ENCODE data around the gene KRTAP10-10.
"Not testable (repeated sequence)": the region's sequence is repeated elsewhere in the genome, so short reads cannot be mapped to it uniquely, and the experiment has no call there.

Gene KRTAP10-10

GRCh38 chr21:44603109-44603875, 33.9 kb upstream of the KRTAP10-10 start:
- DNase-seq: no peak

- DNase-seq: no peak
Measured at GRCh38 chr21:44603911-44604310, 33.2 kb upstream of the KRTAP10-10 start.

GRCh38 chr21:44606495-44606894, 30.7 kb upstream of the KRTAP10-10 start:
- DNase-seq: no peak

- no peak for DNase-seq
Measured at GRCh38 chr21:44609193-44609592, 28.0 kb upstream of the KRTAP10-10 start.

- not testable (repeated sequence) for DNase-seq
Measured at GRCh38 chr21:44610157-44610843, 26.9 kb upstream of the KRTAP10-10 start.

DNA sequence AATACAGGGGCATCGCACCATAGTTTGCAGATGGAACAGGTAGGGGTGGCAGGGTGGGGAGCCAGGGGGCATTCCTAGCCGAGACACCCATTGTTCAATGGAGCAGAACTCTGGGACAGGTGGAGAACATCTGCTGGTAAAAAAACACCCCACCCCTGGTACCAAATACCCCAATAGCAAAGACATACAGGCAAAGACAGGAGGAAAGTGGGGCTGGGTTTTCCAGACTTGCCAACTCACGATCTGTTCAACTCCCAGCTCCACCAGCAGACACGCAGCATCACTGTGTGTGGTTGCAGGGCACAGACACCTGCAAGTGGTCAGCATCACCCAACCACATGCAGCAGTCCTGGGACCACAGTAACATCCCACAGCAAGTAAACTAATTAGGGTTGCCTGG, 25.6 kb upstream of the KRTAP10-10 start:
- no peak for DNase-seq

DNA sequence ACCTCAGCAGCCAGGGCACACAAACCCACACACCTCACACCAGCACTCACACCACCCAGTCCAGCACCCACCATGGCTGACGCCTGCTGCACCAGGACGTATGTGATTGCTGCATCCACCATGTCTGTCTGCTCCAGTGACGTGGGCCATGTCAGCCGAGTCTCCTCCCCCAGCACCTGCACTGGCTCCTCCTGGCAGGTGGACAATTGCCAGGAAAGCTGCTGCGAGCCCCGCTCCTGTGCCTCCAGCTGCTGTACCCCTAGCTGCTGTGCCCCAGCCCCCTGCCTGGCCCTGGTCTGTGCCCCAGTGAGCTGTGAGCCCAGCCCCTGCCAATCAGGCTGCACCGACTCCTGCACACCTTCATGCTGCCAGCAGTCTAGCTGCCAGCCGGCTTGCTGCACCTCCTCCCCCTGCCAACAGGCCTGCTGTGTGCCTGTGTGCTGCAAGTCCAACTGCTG, 25.1 kb upstream of the KRTAP10-10 start, which contains the start of gene KRTAP10-8:
Gene KRTAP10-8 (plus strand): TSS at position 51 of the 458 bp plus-strand sequence. CDS start 22 bp downstream, at position 73.
- no peak for DNase-seq

- DNase-seq: no peak
Measured at GRCh38 chr21:44612669-44613229, 24.4 kb upstream of the KRTAP10-10 start.

GRCh38 chr21:44613386-44614155, 23.6 kb upstream of the KRTAP10-10 start:
- no peak for DNase-seq

GRCh38 chr21:44614161-44614631, 23.0 kb upstream of the KRTAP10-10 start:
- no peak for DNase-seq

DNA sequence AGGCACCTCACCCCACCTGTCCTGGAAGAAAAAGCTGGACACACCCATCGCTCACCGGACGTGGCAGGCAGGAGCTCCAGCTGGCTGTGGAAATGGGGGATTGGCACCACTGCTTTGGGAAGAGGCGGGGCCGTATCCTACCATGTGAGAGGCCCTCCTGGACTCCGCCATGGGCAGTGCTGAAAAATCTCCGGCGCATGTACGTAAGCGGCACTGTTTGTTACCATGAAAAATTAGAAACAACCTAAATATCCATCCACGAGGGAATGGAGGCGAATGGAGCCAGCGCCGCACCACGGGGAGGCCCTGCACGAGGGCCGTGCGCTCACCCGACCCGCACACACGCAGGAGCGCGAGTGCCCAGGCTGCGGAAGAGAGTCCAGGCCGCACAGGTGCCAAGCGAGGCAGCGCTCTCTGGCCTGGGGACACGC, 22.2 kb upstream of the KRTAP10-10 start:
- no peak for DNase-seq

GRCh38 chr21:44615466-44615865, 21.7 kb upstream of the KRTAP10-10 start:
- DNase-seq: no peak

GRCh38 chr21:44615911-44616590, 21.1 kb upstream of the KRTAP10-10 start:
- DNase-seq: no peak

- no peak for DNase-seq
Measured at GRCh38 chr21:44616591-44616926, 20.6 kb upstream of the KRTAP10-10 start.

DNA sequence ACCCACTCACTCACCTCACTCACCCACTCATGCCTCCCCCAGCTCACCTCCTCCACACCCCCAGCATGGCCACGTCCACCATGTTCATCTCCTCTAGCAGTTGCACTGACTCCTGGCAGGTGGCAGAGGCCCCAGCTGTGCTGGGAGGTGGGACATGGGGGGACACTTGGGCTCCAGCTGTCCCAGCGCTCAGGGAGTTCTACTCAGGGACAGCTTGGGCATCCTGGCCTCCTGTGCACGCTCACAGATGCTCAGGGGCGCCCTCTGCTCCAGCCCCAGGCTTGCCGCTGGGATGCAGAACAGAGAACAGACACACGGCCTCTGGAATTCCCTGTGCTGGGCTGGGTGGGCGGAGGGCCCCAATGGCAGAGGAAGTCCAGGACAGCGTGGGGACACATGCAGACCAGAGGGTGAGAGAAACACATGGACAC, 20.1 kb upstream of the KRTAP10-10 start:
- DNase-seq: no peak

DNA sequence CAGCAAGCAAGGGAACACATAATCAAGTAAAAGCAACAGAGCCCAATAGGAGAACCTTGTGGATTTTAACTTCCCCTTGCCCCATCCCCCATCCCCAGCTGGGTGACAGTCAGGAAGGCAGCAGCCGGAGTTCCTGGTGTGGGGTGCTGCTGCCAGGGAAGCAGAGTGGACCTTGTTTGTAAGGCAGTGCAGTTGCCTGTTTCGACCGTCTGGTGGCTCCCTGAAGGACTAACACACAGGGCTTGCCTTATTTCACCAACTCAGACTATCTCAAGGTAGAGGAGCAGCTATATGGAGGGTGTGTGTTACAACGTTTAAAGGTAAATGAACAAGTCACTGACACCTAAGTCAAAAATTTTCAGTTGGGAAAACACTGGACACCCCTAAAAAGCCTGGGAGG, 18.7 kb upstream of the KRTAP10-10 start:
- no peak for DNase-seq

- peak; percentile 28 to 57 for DNase-seq
Measured at GRCh38 chr21:44618909-44619308, 18.2 kb upstream of the KRTAP10-10 start.

DNA sequence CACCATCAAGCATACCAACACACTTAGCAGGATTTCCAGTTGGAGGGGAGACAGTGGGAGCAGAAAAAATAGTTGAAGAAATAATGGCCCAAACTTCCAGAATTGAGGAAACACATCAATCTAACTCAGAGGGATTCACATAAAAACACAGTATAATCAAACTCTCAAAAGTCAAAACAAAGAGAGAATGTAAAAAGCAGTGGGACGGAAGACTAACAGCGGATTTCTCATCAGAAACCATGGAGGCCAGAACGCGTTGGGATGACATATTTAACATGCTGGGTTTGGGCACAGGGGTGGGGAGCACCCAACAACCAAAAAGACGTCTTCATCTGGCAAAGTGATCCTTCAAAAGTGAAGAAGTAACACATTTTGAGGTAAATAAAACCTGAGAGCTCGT, 17.3 kb upstream of the KRTAP10-10 start:
- DNase-seq: no peak

DNA sequence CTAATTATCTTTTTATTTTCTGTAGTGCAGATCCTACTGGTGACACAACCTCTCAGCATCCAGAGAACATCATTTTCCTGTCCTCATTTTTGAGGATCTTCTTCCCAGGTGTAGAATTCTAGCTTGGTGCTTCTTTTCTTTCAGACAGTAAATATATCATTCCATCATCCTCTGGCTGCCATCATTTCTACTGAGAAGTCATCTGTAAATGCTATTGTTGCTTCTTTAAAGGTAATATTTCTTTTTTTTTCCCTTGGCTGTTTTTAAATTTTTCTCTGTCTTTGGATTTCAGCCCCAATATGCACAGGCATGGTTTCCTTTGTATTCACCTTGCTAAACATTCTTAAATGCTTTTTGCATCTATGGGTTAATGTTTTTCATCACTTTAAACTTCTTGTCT, 13.6 kb upstream of the KRTAP10-10 start:
- no peak for DNase-seq

DNA sequence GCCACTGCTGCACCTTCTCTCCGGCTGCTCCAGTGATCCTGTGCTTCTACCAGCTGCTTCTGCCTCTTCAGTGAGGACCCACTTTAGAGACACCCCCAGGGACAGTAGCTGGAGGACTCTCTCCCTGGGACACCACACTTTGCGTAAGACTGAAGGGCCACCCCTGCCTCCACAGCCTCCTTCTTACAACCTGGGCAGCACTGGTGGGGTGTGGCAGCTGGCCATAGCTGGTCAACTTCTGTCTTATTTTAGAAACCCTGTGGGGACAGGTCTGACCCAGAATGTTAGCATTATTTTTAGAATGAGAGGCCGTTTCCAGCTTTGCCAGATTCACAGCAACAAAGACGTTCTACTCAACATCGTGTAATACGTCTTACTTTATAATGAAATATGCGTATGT, 11.4 kb upstream of the KRTAP10-10 start:
- DNase-seq: no peak

GRCh38 chr21:44626262-44626661, 10.9 kb upstream of the KRTAP10-10 start:
- no peak for DNase-seq

DNA sequence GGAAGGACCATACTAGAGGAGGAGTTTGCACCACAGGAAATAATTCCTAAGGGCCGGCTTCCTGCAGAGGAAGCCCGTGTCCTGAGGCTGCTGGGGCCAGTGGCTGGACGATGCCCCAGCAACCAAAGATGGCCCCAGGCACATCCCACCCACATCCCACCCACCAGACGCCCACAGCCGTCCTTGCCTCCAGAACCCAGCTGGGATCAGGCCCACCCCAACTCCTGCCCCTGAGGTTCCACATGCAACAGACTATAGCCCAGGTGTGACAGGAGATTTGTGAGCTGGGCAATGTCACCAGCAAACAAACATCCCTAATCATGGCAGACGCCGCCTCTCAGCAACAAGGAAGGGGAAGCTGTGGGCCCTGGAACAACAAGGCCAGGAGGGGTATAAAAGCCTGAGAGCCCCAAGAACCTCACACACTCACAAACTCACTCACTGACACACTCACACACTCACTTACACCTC, 10.4 kb upstream of the KRTAP10-10 start, which contains the start of gene KRTAP10-9:
Gene KRTAP10-9 (plus strand): TSS at position 421 of the 471 bp plus-strand sequence. CDS start 79 bp downstream, outside the sequence.
- DNase-seq: no peak

Measured in stimulated activated CD4-positive, alpha-beta T cell treated with anti-CD3 and anti-CD28 coated beads, Interleukin-2, amount 100 ng/mL, for 24 hours (primary cell).